GM18861 (cell line): ENCODE measurements around the gene FARP1.

Experiments
- ATAC-seq: cut with Tn5 transposase; IDR thresholded peaks from one replicate; pipeline ENCODE4 v1.9.1; 2021; ENCODE audit not compliant: unreplicated experiment

Gene FARP1

DNA sequence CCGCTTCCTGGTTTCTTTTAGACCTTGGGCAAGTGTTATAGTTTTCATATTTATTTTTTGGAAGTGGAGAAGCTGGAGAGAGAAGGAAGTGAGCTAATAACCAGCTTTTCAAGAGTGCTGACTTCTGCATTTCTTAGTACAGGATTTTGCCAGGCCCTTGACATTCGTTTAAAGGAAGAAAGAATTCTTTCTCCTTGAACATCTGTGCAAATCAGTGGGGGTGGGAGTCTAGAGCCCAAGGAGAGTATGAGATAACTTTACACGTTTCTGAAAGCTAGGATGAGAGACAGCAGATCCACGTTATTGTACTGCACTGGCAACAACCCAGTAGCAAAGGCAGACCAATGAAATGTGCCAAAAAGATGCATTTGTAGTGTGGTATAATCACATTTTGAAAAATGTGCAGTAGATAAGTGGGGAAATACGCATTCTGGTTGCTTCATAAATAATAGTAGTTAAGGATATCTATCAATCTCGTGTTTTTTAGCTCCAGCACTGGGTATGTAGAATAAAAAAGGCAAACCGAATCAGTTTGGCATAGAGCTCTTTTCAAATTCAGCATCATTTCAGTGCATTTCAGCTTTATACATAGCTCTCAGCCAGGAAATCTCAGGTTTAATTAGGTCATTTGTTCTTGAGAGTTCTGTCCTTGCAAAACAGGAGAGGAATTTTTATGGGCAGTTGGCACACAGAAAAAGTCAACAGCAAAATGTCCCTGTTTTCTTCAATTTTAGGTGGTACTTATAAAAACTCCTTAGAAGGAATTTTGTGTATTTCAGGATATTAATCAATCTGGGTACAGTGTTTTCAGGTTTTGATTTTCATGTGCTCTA is 29.9 kb downstream of the FARP1 start:
- ATAC-seq, result no peak

DNA sequence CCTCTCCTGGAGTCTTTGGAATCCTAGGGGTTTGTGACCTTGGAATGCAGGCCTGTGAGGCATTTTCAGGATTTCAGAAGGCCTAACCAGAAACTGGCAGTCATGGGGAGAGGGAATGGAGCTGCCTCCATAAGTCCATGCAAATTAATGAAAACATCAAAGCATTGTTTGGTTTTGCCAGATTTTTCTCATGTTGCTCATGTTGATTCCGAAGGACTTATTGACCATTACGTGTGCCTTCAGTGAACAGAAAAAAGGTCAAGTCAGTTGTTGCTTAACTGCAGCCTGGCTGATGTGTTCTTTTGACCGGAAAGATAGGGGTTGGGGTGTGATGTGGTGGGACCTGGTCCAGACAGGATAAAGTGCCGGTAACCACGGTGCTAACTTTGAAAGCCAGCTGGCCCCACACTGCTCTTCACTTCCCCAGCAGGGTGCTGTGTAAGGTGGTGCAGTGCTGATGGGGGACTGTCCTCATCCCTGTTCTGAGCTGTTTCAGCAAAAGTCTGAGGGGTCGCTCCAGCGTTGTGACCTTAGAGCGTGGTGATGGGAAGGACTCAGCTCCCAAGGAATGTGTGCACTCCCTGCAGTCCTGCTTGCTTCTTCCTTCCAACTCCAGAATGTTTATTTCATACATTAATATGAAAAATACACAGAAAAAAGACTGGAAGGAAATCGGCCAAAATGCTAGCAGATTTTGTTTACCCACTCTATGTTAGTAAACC is 30.7 kb downstream of the FARP1 start:
- ATAC-seq, result no peak

DNA sequence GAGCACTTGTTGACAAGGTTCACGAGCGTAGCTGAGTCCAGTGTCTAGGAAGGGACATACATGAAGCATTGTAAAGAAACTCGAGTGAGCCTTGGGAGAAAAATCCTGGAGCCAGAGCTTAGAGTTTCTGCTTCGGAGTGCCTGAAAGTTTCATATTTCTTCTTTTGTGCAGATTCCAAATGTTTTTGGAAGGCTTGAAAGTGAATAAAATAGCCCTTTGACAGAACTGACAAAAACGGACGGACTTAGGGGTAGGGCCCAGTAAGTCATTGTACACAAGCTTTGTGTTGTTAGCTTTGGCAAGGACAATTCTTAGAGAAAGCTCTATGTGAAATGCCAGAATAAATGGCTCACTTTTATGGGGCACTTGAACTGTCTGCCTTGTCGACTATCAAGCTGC is 31.4 kb downstream of the FARP1 start:
- ATAC-seq, result no peak

- ATAC-seq, result no peak
These were observed 32.1 kb downstream of the FARP1 start for GRCh38 chr13:98175043-98175442.

- ATAC-seq, result no peak
These were observed 32.9 kb downstream of the FARP1 start for GRCh38 chr13:98175823-98176222.

DNA sequence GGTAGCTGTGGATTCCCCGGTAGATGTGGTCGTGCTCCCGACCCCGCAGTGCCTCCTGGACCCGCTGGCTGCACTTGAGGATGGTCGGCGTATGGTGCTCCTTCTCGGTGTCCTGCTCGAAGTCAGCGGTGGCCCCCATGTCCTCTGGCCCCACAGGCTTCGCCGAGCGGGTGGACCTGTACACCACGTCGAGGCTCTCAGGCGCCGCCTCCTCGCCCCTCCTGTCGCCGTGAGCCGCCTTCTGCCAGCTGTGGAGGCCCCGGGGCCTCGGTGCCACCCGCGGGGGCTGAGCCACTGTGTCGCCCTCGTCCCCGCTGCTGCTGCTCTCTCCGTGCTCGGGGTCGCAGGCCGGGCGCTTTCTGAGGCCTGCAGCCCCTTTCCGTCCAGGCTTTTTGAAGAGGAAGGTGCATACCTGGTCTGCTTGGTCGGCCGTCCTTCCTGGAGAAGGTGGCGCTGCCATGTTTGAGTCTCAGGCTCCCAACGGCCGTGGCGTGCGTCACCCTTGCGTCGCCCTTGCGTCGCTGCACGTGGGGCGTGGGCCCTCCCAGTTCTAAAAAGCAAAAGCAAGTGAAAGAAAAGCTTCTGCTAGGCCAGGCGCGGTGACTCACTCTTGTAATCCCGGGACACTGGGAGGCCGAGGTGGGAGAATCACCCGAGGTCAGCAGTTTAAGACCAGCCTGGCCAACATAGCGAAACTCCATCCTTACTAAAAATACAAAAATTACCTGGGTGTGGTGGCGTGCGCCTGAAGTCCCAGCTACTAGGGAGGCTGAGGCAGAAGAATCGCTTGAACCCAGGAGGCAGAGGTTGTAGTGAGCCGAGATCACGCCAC is 34.1 kb downstream of the FARP1 start, which contains the start of gene RNF113B:
Gene RNF113B, minus strand, starts transcription at position 493 of the 832 bp plus-strand sequence. Its CDS starts 33 bp downstream, at position 460.
- ATAC-seq, result no peak

- no peak for ATAC-seq
These were observed 37.2 kb downstream of the FARP1 start for GRCh38 chr13:98180092-98180491.

- no peak for ATAC-seq
These were observed 38.4 kb downstream of the FARP1 start for GRCh38 chr13:98181111-98181815.

DNA sequence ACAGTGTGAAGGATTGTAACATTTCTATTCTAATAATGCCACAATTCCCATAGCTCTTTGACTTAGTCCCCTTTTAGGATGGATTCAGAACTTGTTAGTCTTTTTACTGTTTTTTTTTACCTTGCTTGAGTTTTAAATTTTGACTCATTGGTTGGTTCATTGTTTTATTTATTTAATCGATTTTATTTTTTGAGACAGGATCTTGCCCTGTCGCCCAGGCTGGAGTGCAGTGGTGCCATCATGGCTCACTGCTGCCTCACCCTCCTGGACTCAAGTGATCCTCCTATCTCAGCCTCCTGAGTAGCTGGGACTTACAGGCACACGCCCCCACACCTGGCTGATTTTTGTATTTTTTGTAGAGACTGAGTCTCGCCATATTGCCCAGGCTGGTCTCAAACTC is 39.3 kb downstream of the FARP1 start:
- ATAC-seq, result no peak

DNA sequence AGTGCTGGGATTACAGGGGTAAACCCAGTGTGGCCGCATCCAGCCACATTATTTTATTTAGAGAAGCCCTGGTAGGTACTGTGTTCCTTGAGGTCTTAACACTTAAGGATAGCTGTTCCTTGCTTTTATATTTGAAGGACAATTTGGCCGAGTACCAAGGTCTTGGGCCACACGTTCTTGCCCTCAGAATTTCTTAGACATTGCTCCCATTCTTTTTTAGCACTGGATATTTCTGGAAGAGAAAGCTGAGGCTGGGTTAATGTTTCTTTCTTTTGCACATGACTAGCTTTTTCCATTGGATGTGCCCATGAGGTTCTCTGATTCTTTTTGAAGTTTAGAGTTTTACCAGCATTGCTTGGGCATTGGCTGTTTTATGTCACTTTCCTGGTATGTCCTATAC is 39.7 kb downstream of the FARP1 start:
- ATAC-seq, result no peak

- ATAC-seq, result no peak
These were observed 41.9 kb downstream of the FARP1 start for GRCh38 chr13:98184792-98185191.

DNA sequence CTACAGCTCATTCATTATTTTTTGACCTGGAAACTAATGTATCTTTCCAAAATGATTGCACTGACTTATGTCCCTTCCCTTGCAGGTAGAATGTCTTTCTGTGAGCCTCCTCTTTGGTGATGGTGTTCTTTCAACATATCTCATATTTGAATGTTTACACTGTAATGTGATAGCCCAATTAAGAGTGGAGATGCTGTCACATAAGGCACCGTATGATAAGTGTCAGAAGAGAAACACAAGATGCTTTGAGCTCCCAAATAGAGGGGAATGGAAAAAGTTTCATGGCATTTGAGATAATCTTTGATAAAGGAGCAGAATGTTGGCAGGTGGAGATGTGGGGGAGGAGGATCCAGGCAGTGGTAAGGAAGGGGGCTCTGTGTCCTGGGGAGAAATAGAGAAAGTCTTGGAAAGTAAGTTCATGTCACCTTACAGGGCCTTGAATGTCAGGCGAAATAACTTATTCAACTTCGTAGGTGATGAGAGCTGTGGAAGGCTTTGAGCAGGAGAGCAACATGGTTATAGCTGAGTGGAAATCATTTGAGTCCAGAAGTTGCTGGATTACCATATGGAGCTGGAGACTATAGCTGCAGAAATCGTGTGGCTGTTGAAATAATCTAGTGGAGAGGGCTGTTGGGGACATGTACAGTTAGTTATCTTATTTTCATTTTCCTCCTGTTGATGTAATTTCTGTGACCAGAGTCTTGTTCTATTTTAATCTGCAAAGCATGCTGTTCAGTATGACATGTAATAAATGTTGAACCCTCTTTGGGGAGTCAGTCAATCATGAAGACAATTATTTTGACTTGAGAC is 44.5 kb downstream of the FARP1 start:
- ATAC-seq, result no peak

- ATAC-seq, result no peak
These were observed 45.0 kb downstream of the FARP1 start for GRCh38 chr13:98187965-98188261.

- no peak for ATAC-seq
These were observed 45.8 kb downstream of the FARP1 start for GRCh38 chr13:98188544-98189166.

- ATAC-seq, result no peak
These were observed 47.1 kb downstream of the FARP1 start for GRCh38 chr13:98189841-98190505.

- no peak for ATAC-seq
These were observed 48.1 kb downstream of the FARP1 start for GRCh38 chr13:98190889-98191444.

GRCh38 chr13:98192008-98192407 is 49.1 kb downstream of the FARP1 start:
- no peak for ATAC-seq

- no peak for ATAC-seq
These were observed 52.3 kb downstream of the FARP1 start for GRCh38 chr13:98195054-98195791.
